Lung (tissue), 12 donors: Measurements from ENCODE around the gene HINT3. TPM values are rescaled to one million over a fixed set of nuclear protein-coding genes. Genes with fewer than 3 reads are reported as not detected.
"Not testable (repeated sequence)": the region's sequence is repeated elsewhere in the genome, so short reads cannot be mapped to it uniquely, and the experiment has no call there.

ENCODE experiments used
- ATAC-seq: fragments of 200-7000 bp; cut with Tn5 transposase; one replicate; pipeline ENCODE4 v1.9.1; 2020; ENCODE audit warnings: moderate number of reproducible peaks; ENCODE audit not compliant: insufficient read depth, low FRiP score
- DNase-seq, 3 donors: peaks; one replicate each; pipeline ENCODE4 v3.0.0-alpha.2; 2013 to 2017
- H3K27ac ChIP-seq, 2 donors: one replicate each; pipeline ENCODE4 v1.5.1; 2013; ENCODE audit warnings: mild to moderate bottlenecking in 2 of 2, moderate library complexity in 2 of 2, control low read depth in 1 of 2, inconsistent platforms in 1 of 2, low read depth in 1 of 2, low read length in 1 of 2
- H3K27me3 ChIP-seq, 3 donors: one replicate each; pipeline ENCODE4 v1.5.1; 2013; ENCODE audit warnings: low read length in 2 of 3; ENCODE audit not compliant: control insufficient read depth in 3 of 3, insufficient read depth in 3 of 3
- H3K36me3 ChIP-seq, 4 donors: one replicate each; pipeline ENCODE4 v1.5.1; 2013; ENCODE audit warnings: low read length in 4 of 4, mild to moderate bottlenecking in 1 of 4, moderate library complexity in 1 of 4; ENCODE audit not compliant: control insufficient read depth in 4 of 4, insufficient read depth in 4 of 4
- H3K4me1 ChIP-seq, 5 donors: one replicate each; pipeline ENCODE4 v1.5.1; 2013; ENCODE audit warnings: low read length in 5 of 5, mild to moderate bottlenecking in 2 of 5, moderate library complexity in 1 of 5; ENCODE audit not compliant: control insufficient read depth in 5 of 5, insufficient read depth in 5 of 5
- H3K4me3 ChIP-seq: one replicate; pipeline ENCODE4 v1.5.1; 2013; ENCODE audit warnings: mild to moderate bottlenecking, control low read depth, moderate library complexity
- H3K9ac ChIP-seq, 2 donors: one replicate each; pipeline ENCODE4 v1.5.1; 2013; ENCODE audit warnings: low read length in 2 of 2, control low read depth in 1 of 2; ENCODE audit not compliant: insufficient read depth in 1 of 2
- H3K9me3 ChIP-seq, 4 donors: one replicate each; pipeline ENCODE4 v1.5.1; 2013; ENCODE audit warnings: low read length in 3 of 4, mild to moderate bottlenecking in 1 of 4, moderate library complexity in 1 of 4; ENCODE audit not compliant: control insufficient read depth in 4 of 4, insufficient read depth in 3 of 4
- CTCF ChIP-seq: IDR thresholded peaks from 2 replicates; pipeline ENCODE4 v1.5.1; 2012; ENCODE audit warnings: mild to moderate bottlenecking; ENCODE audit errors: control extremely low read depth, extremely low read depth
- WGBS, 2 donors: extraction: QIAGEN DNeasy Blood & Tissue Kit; methylation state at CpG; one replicate each; pipeline ENCODE4 v1.1.7; 2013; 5-methylcytosine and 5-hydroxymethylcytosine counted together
- polyA plus RNA-seq, 2 donors: library from polyadenylated mRNA; stranded (reverse); fragments of 200-250 nt; gene quantifications; one replicate each; pipeline ENCODE4 v1.2.1, GENCODE V29; 2013
- total RNA-seq, 2 donors: library from RNA; depleted of rRNA in 1 of 2; stranded (reverse); fragments of >200 nt in 1 of 2; gene quantifications; one replicate each; pipeline ENCODE4 v1.2.1, GENCODE V29; 2014 to 2021
- donor health status: control.
- donor health status: control.
- donor health status: Bipolar disorder and iron deficiency.
- donor health status: healthy.
- donor health status: DM: yes; HTN: yes; CAD: no.

HINT3 gene
- total and polyA plus RNA-seq, 4 donors = 8.1 to 41.9 (median 20.8) TPM

- 88 to 93% methylated on average over 6 of the region's 6 CpGs for WGBS, 2 donors
- ATAC-seq = no peak
- no peak for DNase-seq
- Histone ChIP-seq H3K9ac (no peak overlapping the region), H3K4me3 (no peak overlapping the region), H3K9me3 (no peaks in the 10 kb centered on the region), H3K4me1 (peaks cover 0 to 3% (median 0%) of the 10 kb centered on the region in 5 donors), H3K36me3 (no peaks in the 10 kb centered on the region), H3K27ac (no peak overlapping the region), H3K27me3 (no peaks in the 10 kb centered on the region)
- TF ChIP-seq CTCF = no peak
Measured at GRCh38 chr6:125950293-125950692, 6.3 kb upstream of the HINT3 start.

DNA sequence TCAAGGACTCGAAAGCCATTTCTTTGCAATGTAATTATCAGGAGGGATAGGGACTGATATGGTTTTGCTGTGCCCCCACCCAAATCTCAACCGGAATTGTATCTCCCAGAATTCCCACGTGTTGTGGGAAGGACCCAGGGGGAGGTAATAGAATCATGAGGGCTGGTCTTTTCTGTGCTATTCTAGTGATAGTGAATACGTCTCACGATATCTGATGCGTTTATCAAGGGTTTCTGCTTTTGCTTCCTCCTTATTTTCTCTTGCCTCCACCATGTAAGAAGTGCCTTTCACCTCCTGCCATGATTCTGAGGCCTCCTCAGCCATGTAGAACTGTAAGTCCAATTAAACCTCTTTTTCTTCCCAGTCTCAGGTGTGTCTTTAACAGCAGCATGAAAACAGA, 5.9 kb upstream of the HINT3 start:
- WGBS, 2 donors = 89 to 93% methylated on average over 6 of the region's 6 CpGs
- not testable (repeated sequence) for ATAC-seq

DNA sequence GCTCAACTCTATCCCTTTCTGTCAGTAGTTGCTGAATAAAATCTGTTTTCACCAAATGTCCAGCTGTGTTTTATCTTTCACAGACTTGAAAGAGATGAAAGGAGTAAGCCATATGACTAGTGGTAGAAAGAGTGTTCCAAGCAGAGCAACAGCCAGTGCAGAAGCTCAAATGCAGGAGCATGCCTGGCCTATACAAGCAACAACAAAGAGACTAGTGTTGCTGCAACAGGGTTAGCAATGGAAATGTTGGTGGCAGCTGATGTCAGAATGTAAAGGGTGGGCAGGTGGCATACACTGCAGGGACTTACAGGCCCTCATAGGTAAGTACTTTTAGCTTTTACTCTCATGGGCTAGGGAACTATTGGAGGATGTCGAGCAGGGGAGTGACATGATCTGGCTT, 5.2 kb upstream of the HINT3 start:
- no peak overlapping the region for H3K4me3 ChIP-seq
- WGBS, 2 donors = 96 to 100% methylated on average over 1 of the region's 1 CpG
- DNase-seq (no peak), ATAC-seq (no peak)
- H3K27ac ChIP-seq = no peak overlapping the region
- no peaks in the 10 kb centered on the region for H3K9me3 ChIP-seq
- H3K27me3 ChIP-seq = no peaks in the 10 kb centered on the region
- TF ChIP-seq CTCF = no peak
- H3K9ac ChIP-seq = no peak overlapping the region
- H3K36me3 ChIP-seq = no peaks in the 10 kb centered on the region
- H3K4me1 ChIP-seq = peaks cover 0 to 5% (median 0%) of the 10 kb centered on the region in 5 donors

More for the DNA sequence above, 5.9 kb upstream of the HINT3 start:
- not testable (repeated sequence) for H3K4me1 ChIP-seq, H3K9me3 ChIP-seq, DNase-seq, H3K36me3 ChIP-seq, H3K27ac ChIP-seq, H3K9ac ChIP-seq, H3K27me3 ChIP-seq, H3K4me3 ChIP-seq

DNA sequence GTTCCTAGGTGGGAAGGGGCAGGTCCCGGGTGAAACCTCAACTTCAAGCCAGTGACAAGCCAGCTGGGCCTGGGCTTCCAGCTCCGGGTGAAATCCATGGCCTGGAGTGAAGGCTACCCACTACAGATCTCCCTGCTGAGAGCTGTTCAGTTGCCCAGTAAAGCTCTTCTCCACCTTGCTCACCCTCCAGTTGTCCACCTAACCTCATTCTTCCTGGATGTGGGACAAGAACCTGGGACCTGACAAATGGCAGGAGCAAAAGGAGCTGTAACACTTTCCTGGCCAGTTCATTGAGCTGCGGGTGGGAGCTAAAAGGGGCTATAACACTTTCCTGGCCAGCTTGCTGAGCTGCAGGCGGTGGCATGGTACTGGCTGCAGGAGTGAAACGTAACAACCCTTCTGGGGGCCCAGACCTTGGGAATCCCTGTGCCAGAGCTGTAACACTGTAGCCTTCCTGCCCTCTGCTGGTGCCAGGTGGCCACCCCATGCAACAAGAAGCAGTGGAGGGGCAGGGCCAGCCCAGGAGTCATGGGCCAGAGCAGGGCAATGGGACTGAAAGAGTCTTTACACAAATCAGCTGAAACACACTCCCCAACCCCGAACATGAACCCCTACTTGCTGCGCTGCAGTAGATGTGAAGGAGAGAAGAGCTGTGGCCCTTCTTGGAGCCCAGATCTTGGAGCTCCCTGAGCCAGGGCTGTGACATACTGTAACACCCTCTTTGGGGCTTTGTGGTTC, 3.6 kb upstream of the HINT3 start:
- no peak overlapping the region for H3K9ac ChIP-seq
- H3K4me1 ChIP-seq = peaks cover 0 to 12% (median 2%) of the 10 kb centered on the region in 5 donors
- 89 to 93% methylated on average over 7 of the region's 7 CpGs for WGBS, 2 donors
- H3K27me3 ChIP-seq = no peaks in the 10 kb centered on the region
- no peak for TF ChIP-seq CTCF
- DNase-seq = no peak
- H3K4me3 ChIP-seq = no peak overlapping the region
- H3K9me3 ChIP-seq = no peaks in the 10 kb centered on the region
- H3K36me3 ChIP-seq = no peaks in the 10 kb centered on the region
- no peak for ATAC-seq
- no peak overlapping the region for H3K27ac ChIP-seq
